ENCODE results near the gene RABGAP1L.

GRCh38 chr1:174497478-174497877 is 338.2 kb downstream of the RABGAP1L start:
- TF ChIP-seq POLR2A (IDR thresholded peaks at IDR 0.05) = no peak
- no peak for TF ChIP-seq POLR2AphosphoS5 (IDR thresholded peaks at IDR 0.05)
- no peak for TF ChIP-seq CTCF (IDR thresholded peaks at IDR 0.05)
- no peak for TF ChIP-seq EP300 (IDR thresholded peaks at IDR 0.05)
